Esophagus muscularis mucosa (tissue), 3 donors: ENCODE results near the gene SYT9.

Source experiments
- CTCF ChIP-seq, 3 experiments: fragments of 200-600 bp in 2 of 3; fragments of 450-650 bp in 1 of 3; sonication (generic) in 2 of 3; IDR thresholded peaks; one replicate each; pipeline ENCODE4 v1.5.1; 2017 to 2019; ENCODE audit warnings: antibody characterized with exemption in 3 of 3, mild to moderate bottlenecking in 2 of 3, moderate library complexity in 1 of 3
- EP300 ChIP-seq: sonication (generic); formaldehyde crosslinking; IDR thresholded peaks from one replicate; pipeline ENCODE4 v1.6.1; 2017; ENCODE audit warnings: antibody characterized with exemption

DNA sequence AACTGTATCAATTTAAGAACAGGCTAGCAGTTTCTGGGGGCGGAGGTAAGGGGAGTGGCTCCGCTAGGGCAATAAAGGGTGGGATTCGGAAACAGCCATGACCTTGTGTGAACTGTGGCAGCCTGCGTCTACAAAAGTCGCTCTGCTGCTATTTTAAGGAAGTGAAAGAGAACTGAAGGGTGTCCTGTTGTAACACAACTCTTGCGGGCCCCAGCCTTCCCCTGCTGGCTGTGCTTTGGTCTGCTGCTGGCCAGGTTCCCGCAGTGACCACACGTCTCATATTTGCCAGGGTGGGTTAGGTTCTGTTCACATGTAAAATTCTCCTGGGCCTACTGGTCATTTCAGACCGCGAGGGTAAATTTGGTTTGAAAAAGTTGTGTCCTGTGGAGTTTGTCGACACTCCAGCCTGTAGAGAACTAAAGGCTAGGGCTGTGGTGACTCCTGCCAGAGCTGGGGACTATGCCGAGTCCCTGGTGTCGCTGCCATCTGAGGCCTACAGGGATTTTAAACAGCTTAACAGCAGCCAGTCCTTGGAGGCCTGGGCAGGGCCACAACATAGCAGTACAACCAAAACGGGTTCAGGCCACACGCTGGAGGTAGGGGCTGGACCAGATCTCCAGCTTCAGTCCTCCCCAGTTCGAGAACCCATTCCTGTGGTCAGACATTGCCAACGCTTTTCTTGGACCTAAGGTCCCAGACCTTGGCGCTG is 261.0 kb downstream of the SYT9 start:
- TF ChIP-seq CTCF (IDR thresholded peaks at IDR 0.05): no peak
- TF ChIP-seq EP300: no peak
